HEK293T (cell line): ENCODE results near the gene RHNO1.

ENCODE experiments used
- CTCF ChIA-PET: fragments of 350-600 bp; formaldehyde crosslinking; extraction: SDS; loops from one replicate; lab custom pipeline; 2021; ENCODE audit warnings: antibody characterized with exemption, inconsistent platforms; lab: Yijun Ruan, JAX
- POLR2A ChIA-PET: fragments of 350-600 bp; formaldehyde crosslinking; extraction: SDS; loops from one replicate; lab custom pipeline; 2020; ENCODE audit warnings: antibody characterized with exemption, inconsistent platforms; lab: Yijun Ruan, JAX
- DNase-seq: peaks from one replicate; pipeline ENCODE4 v3.0.0; 2012; ENCODE audit warnings: mixed read lengths; ENCODE audit errors: extremely low spot score
- ARNT ChIP-seq: fragments of 450-650 bp; IDR thresholded peaks from 2 replicates; pipeline ENCODE4 v1.6.1; 2017; ENCODE audit warnings: mild to moderate bottlenecking
- BHLHE40 ChIP-seq: fragments of 450-650 bp; IDR thresholded peaks from 2 replicates; pipeline ENCODE4 v1.6.1; 2016; ENCODE audit warnings: mild to moderate bottlenecking, moderate library complexity, borderline replicate concordance
- CTBP1 ChIP-seq: fragments of 450-650 bp; IDR thresholded peaks from 2 replicates; pipeline ENCODE4 v1.6.1; 2016; ENCODE audit warnings: borderline replicate concordance
- ELF4 ChIP-seq: fragments of 450-650 bp; IDR thresholded peaks from 2 replicates; pipeline ENCODE4 v1.6.1; 2017; ENCODE audit warnings: antibody characterized with exemption
- FOXA1 ChIP-seq: fragments of 450-650 bp; IDR thresholded peaks from 2 replicates; pipeline ENCODE4 v1.6.1; 2016; ENCODE audit warnings: mild to moderate bottlenecking
- FOXK2 ChIP-seq: fragments of 450-650 bp; IDR thresholded peaks from 2 replicates; pipeline ENCODE4 v1.6.1; 2016; ENCODE audit warnings: mild to moderate bottlenecking
- FOXM1 ChIP-seq: fragments of 450-650 bp; IDR thresholded peaks from 2 replicates; pipeline ENCODE4 v1.6.1; 2017; ENCODE audit warnings: mild to moderate bottlenecking, borderline replicate concordance
- HDGF ChIP-seq: fragments of 450-650 bp; IDR thresholded peaks from 2 replicates; pipeline ENCODE4 v1.6.1; 2017; ENCODE audit warnings: antibody characterized with exemption, borderline replicate concordance
- L3MBTL2 ChIP-seq: fragments of 450-650 bp; conservative IDR thresholded peaks from 2 replicates; pipeline ENCODE4 v1.6.1; 2016; ENCODE audit warnings: mild to moderate bottlenecking
- LEF1 ChIP-seq: fragments of 450-650 bp; IDR thresholded peaks from 2 replicates; pipeline ENCODE4 v1.6.1; 2017; ENCODE audit warnings: mild to moderate bottlenecking, borderline replicate concordance
- NFRKB ChIP-seq: fragments of 450-650 bp; IDR thresholded peaks from 2 replicates; pipeline ENCODE4 v1.6.1; 2016; ENCODE audit warnings: mild to moderate bottlenecking, moderate library complexity
- PKNOX1 ChIP-seq: fragments of 450-650 bp; IDR thresholded peaks from 2 replicates; pipeline ENCODE4 v1.6.1; 2016
- SP1 ChIP-seq: fragments of 450-650 bp; IDR thresholded peaks from 2 replicates; pipeline ENCODE4 v1.6.1; 2017
- SUZ12 ChIP-seq: fragments of 450-650 bp; IDR thresholded peaks from 2 replicates; pipeline ENCODE4 v1.6.1; 2016; ENCODE audit warnings: mild to moderate bottlenecking
- TARDBP ChIP-seq: fragments of 450-650 bp; IDR thresholded peaks from 2 replicates; pipeline ENCODE4 v1.6.1; 2016
- ZNF384 ChIP-seq: fragments of 450-650 bp; IDR thresholded peaks from 2 replicates; pipeline ENCODE4 v1.6.1; 2016

The RHNO1 gene

DNA sequence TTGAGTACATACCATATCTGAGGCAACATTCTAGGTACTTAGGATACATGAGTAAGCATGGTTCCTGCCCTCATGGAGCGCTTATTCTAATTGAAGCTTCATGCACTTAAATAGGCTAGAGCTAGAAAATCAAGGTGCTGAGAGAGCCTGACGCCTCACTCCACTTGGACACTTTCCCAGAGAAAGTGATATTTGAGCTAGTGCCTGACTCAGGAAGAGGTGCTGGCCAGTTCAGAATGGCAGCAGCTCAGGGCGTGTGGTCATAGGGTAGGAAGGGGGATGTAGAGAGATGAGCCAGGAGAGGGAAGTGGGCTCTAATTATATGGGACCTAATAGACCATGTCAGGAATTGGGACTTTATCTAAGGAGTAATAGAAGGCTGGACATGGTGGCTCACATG lies 47.0 kb downstream of the RHNO1 start:
- DNase-seq = no peak
- TF ChIP-seq NFRKB (no peak), SP1 (no peak), FOXK2 (no peak), BHLHE40 (no peak), CTBP1 (no peak), ARNT (no peak), HDGF (no peak), FOXM1 (no peak), SUZ12 (no peak), LEF1 (no peak)
- CTCF ChIA-PET = no interaction called here
- POLR2A ChIA-PET = interaction anchor here (0.9 kb wide), 1 partner anchor 32 kb away, joined by 3 read pairs; no protein-coding TSS in a partner anchor

- ChIA-PET CTCF (no interaction called here), POLR2A (no interaction called here)
- TF ChIP-seq ARNT (no peak), TARDBP (no peak), LEF1 (no peak), L3MBTL2 (no peak), PKNOX1 (no peak), BHLHE40 (no peak), SP1 (no peak), HDGF (no peak), FOXM1 (no peak), ELF4 (no peak), FOXK2 (no peak), ZNF384 (no peak), NFRKB (no peak), SUZ12 (no peak)
- no peak for DNase-seq
These were observed 48.4 kb downstream of the RHNO1 start for GRCh38 chr12:2925322-2925995.

DNA sequence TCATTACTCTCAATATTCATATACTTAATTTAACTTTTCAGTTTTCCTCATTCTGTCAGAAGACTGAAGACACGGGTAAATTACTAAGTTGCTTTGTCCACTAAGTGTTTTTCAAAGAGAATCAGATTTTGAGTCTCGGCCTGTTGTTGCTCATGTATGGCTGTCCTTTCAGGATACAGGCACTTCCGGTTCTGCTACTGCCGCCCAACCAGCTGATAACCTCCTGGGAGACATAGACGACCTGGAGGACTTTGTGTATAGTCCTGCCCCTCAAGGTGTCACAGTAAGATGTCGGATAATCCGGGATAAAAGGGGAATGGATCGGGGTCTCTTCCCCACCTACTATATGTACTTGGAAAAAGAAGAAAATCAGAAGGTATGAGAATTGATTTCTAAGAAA lies 53.8 kb downstream of the RHNO1 start:
- DNase-seq = no peak
- ChIA-PET CTCF (no interaction called here), POLR2A (no interaction called here)
- TF ChIP-seq SUZ12 (no peak), L3MBTL2 (no peak), ELF4 (no peak), ARNT (no peak), PKNOX1 (no peak), BHLHE40 (no peak), CTBP1 (no peak), HDGF (no peak), FOXM1 (no peak), SP1 (no peak), LEF1 (no peak), NFRKB (no peak), ZNF384 (no peak)

- CTCF ChIA-PET = interaction anchor here (0.7 to 1.0 kb wide), 2 partner anchors 10 to 148 kb away, joined by 3 to 4 read pairs; no protein-coding TSS in a partner anchor
- POLR2A ChIA-PET = no interaction called here
- no peak for DNase-seq
These were observed 56.6 kb downstream of the RHNO1 start for GRCh38 chr12:2933586-2933985.

GRCh38 chr12:2934371-2934770 lies 57.3 kb downstream of the RHNO1 start:
- DNase-seq = no peak
- TF ChIP-seq NFRKB (no peak), BHLHE40 (no peak), FOXM1 (no peak), PKNOX1 (no peak), FOXA1 (no peak), FOXK2 (no peak), TARDBP (no peak), LEF1 (no peak), CTBP1 (no peak), ARNT (no peak), SP1 (no peak), ELF4 (no peak), SUZ12 (no peak), HDGF (no peak), L3MBTL2 (no peak), ZNF384 (no peak)
- ChIA-PET CTCF (interaction anchor here (0.7 kb wide), 1 partner anchor 148 kb away, joined by 3 read pairs; no protein-coding TSS in a partner anchor), POLR2A (interaction anchor here (0.8 kb wide), 1 partner anchor 44 kb away, joined by 3 read pairs; the partner anchor contains the start of gene TULP3)

More at GRCh38 chr12:2933586-2933985, 56.6 kb downstream of the RHNO1 start:
- TF ChIP-seq CTBP1 = no peak
- no peak for TF ChIP-seq BHLHE40

- TF ChIP-seq BHLHE40 = no peak
- no peak for DNase-seq
- ChIA-PET CTCF (interaction anchor here (0.7 kb wide), 1 partner anchor 22 kb away, joined by 5 read pairs; no protein-coding TSS in a partner anchor), POLR2A (no interaction called here)
These were observed 59.3 kb downstream of the RHNO1 start for GRCh38 chr12:2936301-2936700.
